SJSA1 (cell line): ENCODE data around the gene IQCK. TPM values are rescaled to one million over a fixed set of nuclear protein-coding genes. Genes with fewer than 3 reads are reported as not detected.

ENCODE experiments used
- DNase-seq, 2 experiments: peaks; one replicate each; pipeline ENCODE4 v3.0.0-alpha.2; 2015 to 2020; ENCODE audit warnings: low spot score in 2 of 2, low read depth in 1 of 2
- H3K27ac ChIP-seq: fragments of 250-450 bp; sonication (Bioruptor Pico); 2 replicates; pipeline ENCODE4 v1.5.1; 2020; ENCODE audit warnings: mild to moderate bottlenecking, moderate library complexity
- H3K27me3 ChIP-seq: fragments of 250-450 bp; sonication (Bioruptor Pico); replicated peaks from 2 replicates; pipeline ENCODE4 v1.5.1; 2020; ENCODE audit warnings: mild to moderate bottlenecking, moderate library complexity
- H3K36me3 ChIP-seq: fragments of 250-450 bp; sonication (Bioruptor Pico); 2 replicates; pipeline ENCODE4 v1.5.1; 2020; ENCODE audit warnings: mild to moderate bottlenecking
- H3K4me1 ChIP-seq: fragments of 250-450 bp; sonication (Bioruptor Pico); replicated peaks from 2 replicates; pipeline ENCODE4 v1.6.1; 2021; ENCODE audit warnings: mild to moderate bottlenecking
- H3K4me3 ChIP-seq: fragments of 250-450 bp; sonication (Bioruptor Pico); 2 replicates; pipeline ENCODE4 v1.5.1; 2020; ENCODE audit warnings: mild to moderate bottlenecking
- H3K9me3 ChIP-seq: fragments of 250-450 bp; sonication (Bioruptor Pico); replicated peaks from 2 replicates; pipeline ENCODE4 v1.5.1; 2020; ENCODE audit warnings: mild to moderate bottlenecking
- total RNA-seq: library from RNA; depleted of rRNA; stranded (reverse); fragments of >200 nt; shearing (Covaris generic); gene quantifications from 2 replicates; pipeline ENCODE4 v1.2.3, GENCODE V29; 2014

The IQCK gene
- total RNA-seq, 1 experiment from 2014 or later, result 10.5 TPM

DNA sequence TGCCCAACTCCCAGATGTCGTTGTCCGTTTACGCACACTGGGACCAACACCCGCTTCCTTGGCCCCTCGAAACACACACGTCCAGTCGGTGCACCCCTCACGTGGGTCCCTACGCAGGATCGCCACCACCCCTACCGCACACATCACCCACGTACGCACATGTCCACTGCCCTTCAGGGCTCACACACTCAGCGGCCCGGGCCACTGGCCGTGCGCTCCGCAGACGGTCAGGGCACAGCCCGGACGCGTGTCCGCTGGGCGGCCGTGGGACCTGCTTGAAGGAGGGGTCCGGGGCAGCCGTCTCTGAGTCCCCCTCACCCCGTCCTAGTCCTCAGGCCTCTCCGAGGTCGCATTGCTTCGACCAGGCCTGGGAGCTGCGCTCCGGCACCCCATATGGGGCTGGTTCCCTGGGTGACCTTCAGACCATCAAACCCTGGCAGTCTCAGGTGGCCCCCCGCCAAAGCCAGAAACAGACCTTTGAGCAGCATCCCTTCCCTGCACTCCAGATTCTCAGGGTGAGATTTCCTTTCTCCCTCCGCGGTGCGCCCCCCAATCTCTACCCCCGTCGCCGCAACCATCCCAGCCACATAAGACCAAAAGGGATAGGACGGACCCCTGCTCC is 167.5 kb downstream of the IQCK start:
- H3K4me1 ChIP-seq, result peaks cover 19% of the 10 kb centered on the region
- DNase-seq, result peak in 1 of 2 experiments; percentile 8
- no peaks in the 10 kb centered on the region for H3K27me3 ChIP-seq
- H3K27ac ChIP-seq, result no peak overlapping the region
- peaks cover 6% of the 10 kb centered on the region for H3K9me3 ChIP-seq
- H3K36me3 ChIP-seq, result no peaks in the 10 kb centered on the region; the same call in 1 of the 2 replicates
- peak overlapping the region; percentile 77; the same call in 1 of the 2 replicates for H3K4me3 ChIP-seq

GRCh38 chr16:19886073-19886941 is 168.2 kb downstream of the IQCK start:
- H3K4me3 ChIP-seq, result 0 out of 2 replicates have a peak overlapping the region, but pooled peaks have one; percentile 3
- peak; percentile 70 to 77 for DNase-seq

GRCh38 chr16:19888834-19889233 is 170.8 kb downstream of the IQCK start:
- H3K27me3 ChIP-seq, result no peaks in the 10 kb centered on the region
- H3K4me1 ChIP-seq, result peaks cover 9% of the 10 kb centered on the region
- H3K9me3 ChIP-seq, result peaks cover 6% of the 10 kb centered on the region
- H3K27ac ChIP-seq, result no peak overlapping the region
- no peaks in the 10 kb centered on the region for H3K36me3 ChIP-seq
- no peak for DNase-seq
- H3K4me3 ChIP-seq, result no peak overlapping the region

More at GRCh38 chr16:19886073-19886941, 168.2 kb downstream of the IQCK start:
- H3K4me1 ChIP-seq, result peaks cover 19% of the 10 kb centered on the region
- no peaks in the 10 kb centered on the region for H3K27me3 ChIP-seq
- H3K9me3 ChIP-seq, result peaks cover 6% of the 10 kb centered on the region
- no peaks in the 10 kb centered on the region; the same call in 1 of the 2 replicates for H3K36me3 ChIP-seq
- H3K27ac ChIP-seq, result no peak overlapping the region

- Histone ChIP-seq H3K4me1 (peaks cover 4% of the 10 kb centered on the region; the same call in 1 of the 2 replicates), H3K27ac (no peak overlapping the region), H3K27me3 (no peaks in the 10 kb centered on the region), H3K4me3 (no peak overlapping the region), H3K9me3 (no peaks in the 10 kb centered on the region), H3K36me3 (no peaks in the 10 kb centered on the region)
- DNase-seq, result no peak
Measured at GRCh38 chr16:19890901-19891300, 172.8 kb downstream of the IQCK start.

DNA sequence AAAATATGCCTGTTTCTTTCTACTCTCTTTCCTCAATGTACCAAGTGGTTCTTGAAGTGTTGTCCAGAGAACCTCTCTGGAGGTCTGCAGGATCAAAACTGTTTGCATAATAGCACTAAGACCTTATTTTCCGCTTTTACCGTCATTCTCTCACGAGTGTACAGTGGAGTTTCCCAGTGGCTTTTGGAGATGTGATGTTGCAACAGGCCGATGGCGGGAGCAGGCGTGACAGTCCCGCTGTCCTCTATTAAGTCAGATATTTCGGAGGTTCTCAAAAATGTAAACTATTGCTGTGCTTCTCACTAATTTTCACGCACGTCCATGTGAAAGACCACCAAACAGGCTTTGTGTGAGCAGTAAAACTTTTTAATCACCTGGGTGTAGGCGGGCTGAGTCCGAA is 174.8 kb downstream of the IQCK start:
- no peaks in the 10 kb centered on the region for H3K9me3 ChIP-seq
- H3K4me1 ChIP-seq, result no peaks in the 10 kb centered on the region

GRCh38 chr16:19894586-19894985 is 176.5 kb downstream of the IQCK start:
- no peaks in the 10 kb centered on the region for H3K27me3 ChIP-seq
- H3K36me3 ChIP-seq, result no peaks in the 10 kb centered on the region
- H3K27ac ChIP-seq, result no peak overlapping the region
- H3K9me3 ChIP-seq, result no peaks in the 10 kb centered on the region
- no peak for DNase-seq
- H3K4me1 ChIP-seq, result no peaks in the 10 kb centered on the region
- no peak overlapping the region for H3K4me3 ChIP-seq

More for the DNA sequence above, 174.8 kb downstream of the IQCK start:
- no peak for DNase-seq
- no peaks in the 10 kb centered on the region for H3K36me3 ChIP-seq
- H3K27me3 ChIP-seq, result no peaks in the 10 kb centered on the region
- no peak overlapping the region for H3K27ac ChIP-seq
- H3K4me3 ChIP-seq, result no peak overlapping the region

GRCh38 chr16:19896951-19897350 is 178.9 kb downstream of the IQCK start:
- Histone ChIP-seq H3K27me3 (0 out of 2 replicates have a peak, but pooled peaks cover 2% of the 10 kb centered on the region), H3K27ac (no peak overlapping the region), H3K4me3 (no peak overlapping the region), H3K4me1 (no peaks in the 10 kb centered on the region), H3K9me3 (no peaks in the 10 kb centered on the region), H3K36me3 (no peaks in the 10 kb centered on the region)
- DNase-seq, result no peak

GRCh38 chr16:19898166-19898565 is 180.1 kb downstream of the IQCK start:
- no peaks in the 10 kb centered on the region for H3K36me3 ChIP-seq
- no peaks in the 10 kb centered on the region for H3K4me1 ChIP-seq
- H3K27me3 ChIP-seq, result 0 out of 2 replicates have a peak, but pooled peaks cover 4% of the 10 kb centered on the region
- DNase-seq, result no peak
- no peaks in the 10 kb centered on the region for H3K9me3 ChIP-seq
- no peak overlapping the region for H3K27ac ChIP-seq
- H3K4me3 ChIP-seq, result no peak overlapping the region

- H3K27ac ChIP-seq, result no peak overlapping the region
- H3K27me3 ChIP-seq, result 0 out of 2 replicates have a peak, but pooled peaks cover 4% of the 10 kb centered on the region
- no peaks in the 10 kb centered on the region for H3K9me3 ChIP-seq
- H3K36me3 ChIP-seq, result no peaks in the 10 kb centered on the region
- H3K4me3 ChIP-seq, result no peak overlapping the region
- peak in 1 of 2 experiments; percentile 44 for DNase-seq
- H3K4me1 ChIP-seq, result no peaks in the 10 kb centered on the region
Measured at GRCh38 chr16:19898924-19899604, 181.0 kb downstream of the IQCK start.

- Histone ChIP-seq H3K27ac (no peak overlapping the region), H3K27me3 (0 out of 2 replicates have a peak, but pooled peaks cover 4% of the 10 kb centered on the region), H3K9me3 (no peaks in the 10 kb centered on the region), H3K4me3 (no peak overlapping the region), H3K4me1 (no peaks in the 10 kb centered on the region), H3K36me3 (no peaks in the 10 kb centered on the region)
- no peak for DNase-seq
Measured at GRCh38 chr16:19899605-19899955, 181.5 kb downstream of the IQCK start.

- Histone ChIP-seq H3K4me1 (no peaks in the 10 kb centered on the region), H3K9me3 (no peaks in the 10 kb centered on the region), H3K4me3 (no peak overlapping the region), H3K27me3 (0 out of 2 replicates have a peak, but pooled peaks cover 4% of the 10 kb centered on the region), H3K36me3 (no peaks in the 10 kb centered on the region), H3K27ac (no peak overlapping the region)
- no peak for DNase-seq
Measured at GRCh38 chr16:19901164-19901563, 183.1 kb downstream of the IQCK start.

- Histone ChIP-seq H3K27me3 (no peaks in the 10 kb centered on the region), H3K4me3 (no peak overlapping the region), H3K27ac (no peak overlapping the region), H3K9me3 (no peaks in the 10 kb centered on the region), H3K36me3 (no peaks in the 10 kb centered on the region), H3K4me1 (no peaks in the 10 kb centered on the region)
- DNase-seq, result peak; percentile 59 to 71
Measured at GRCh38 chr16:19907161-19907992, 189.3 kb downstream of the IQCK start.
